MM.1S (cell line): ENCODE measurements around the gene FNDC11.
A peak's percentile ranks its signal among the peaks of the same experiment; 100 is the strongest.

Source experiments
- DNase-seq: peaks from one replicate; pipeline ENCODE4 v3.0.0-alpha.2; 2015
- H2AFZ ChIP-seq: fragments of 300-600 bp; sonication (generic); 2 replicates; pipeline ENCODE4 v1.6.0; 2016; ENCODE audit warnings: antibody characterized with exemption, low read length
- H3F3A ChIP-seq: fragments of 300-600 bp; sonication (generic); 2 replicates; pipeline ENCODE4 v1.6.1; 2016; ENCODE audit warnings: mild to moderate bottlenecking, antibody characterized with exemption, low read length, moderate library complexity, mixed read lengths; ENCODE audit not compliant: insufficient read depth
- H3K27ac ChIP-seq: fragments of 300-600 bp; sonication (generic); 2 replicates; pipeline ENCODE4 v1.5.1; 2016; ENCODE audit warnings: mild to moderate bottlenecking, low read length
- H3K27me3 ChIP-seq: fragments of 300-600 bp; sonication (generic); replicated peaks from 2 replicates; pipeline ENCODE4 v1.6.0; 2016; ENCODE audit warnings: low read length; ENCODE audit not compliant: insufficient read depth
- H3K36me3 ChIP-seq: fragments of 300-600 bp; sonication (generic); replicated peaks from 2 replicates; pipeline ENCODE4 v1.6.1; 2016; ENCODE audit warnings: mild to moderate bottlenecking, low read length, mixed read lengths; ENCODE audit not compliant: insufficient read depth
- H3K4me1 ChIP-seq: fragments of 300-600 bp; sonication (generic); 2 replicates; pipeline ENCODE4 v1.6.1; 2016; ENCODE audit warnings: low read length, mixed read lengths
- H3K4me2 ChIP-seq: fragments of 300-600 bp; sonication (generic); 2 replicates; pipeline ENCODE4 v1.6.0; 2016; ENCODE audit warnings: low read depth, low read length
- H3K4me3 ChIP-seq: fragments of 300-600 bp; sonication (generic); 2 replicates; pipeline ENCODE4 v1.5.1; 2016; ENCODE audit warnings: low read length, mixed read lengths
- H3K79me2 ChIP-seq: fragments of 300-600 bp; sonication (generic); 2 replicates; pipeline ENCODE4 v1.6.1; 2016; ENCODE audit warnings: mixed run types, low read length, mixed read lengths
- H3K9ac ChIP-seq: fragments of 300-600 bp; sonication (generic); 2 replicates; pipeline ENCODE4 v1.6.1; 2016; ENCODE audit warnings: low read length, mixed read lengths
- H3K9me2 ChIP-seq: fragments of 300-600 bp; sonication (generic); replicated peaks from 2 replicates; pipeline ENCODE4 v1.6.1; 2016; ENCODE audit warnings: mild to moderate bottlenecking, low read length, mixed read lengths; ENCODE audit not compliant: insufficient read depth
- H3K9me3 ChIP-seq: fragments of 300-600 bp; sonication (generic); replicated peaks from 2 replicates; pipeline ENCODE4 v1.6.1; 2016; ENCODE audit warnings: mild to moderate bottlenecking, low read length, mixed read lengths; ENCODE audit not compliant: insufficient read depth
- H4K20me1 ChIP-seq: fragments of 300-600 bp; sonication (generic); 2 replicates; pipeline ENCODE4 v1.6.1; 2016; ENCODE audit warnings: mild to moderate bottlenecking, low read length, moderate library complexity, mixed read lengths; ENCODE audit not compliant: insufficient read depth
- EZH2 ChIP-seq: fragments of 300-600 bp; sonication (generic); optimal IDR thresholded peaks from 2 replicates; pipeline ENCODE3; 2017; ENCODE audit warnings: low read depth, mild to moderate bottlenecking, antibody characterized with exemption, low read length, mixed read lengths
- EZH2phosphoT487 ChIP-seq: fragments of 300-600 bp; sonication (generic); IDR thresholded peaks from 2 replicates; pipeline ENCODE4 v1.6.1; 2018; ENCODE audit warnings: antibody characterized with exemption, low read length
- TF ChIP-seq, protein P1 (sequence below): fragments of 300-600 bp; sonication (generic); IDR thresholded peaks from 2 replicates; pipeline ENCODE4 v1.5.1; 2016; ENCODE audit warnings: antibody characterized with exemption, low read length, mixed read lengths

Gene FNDC11

DNA sequence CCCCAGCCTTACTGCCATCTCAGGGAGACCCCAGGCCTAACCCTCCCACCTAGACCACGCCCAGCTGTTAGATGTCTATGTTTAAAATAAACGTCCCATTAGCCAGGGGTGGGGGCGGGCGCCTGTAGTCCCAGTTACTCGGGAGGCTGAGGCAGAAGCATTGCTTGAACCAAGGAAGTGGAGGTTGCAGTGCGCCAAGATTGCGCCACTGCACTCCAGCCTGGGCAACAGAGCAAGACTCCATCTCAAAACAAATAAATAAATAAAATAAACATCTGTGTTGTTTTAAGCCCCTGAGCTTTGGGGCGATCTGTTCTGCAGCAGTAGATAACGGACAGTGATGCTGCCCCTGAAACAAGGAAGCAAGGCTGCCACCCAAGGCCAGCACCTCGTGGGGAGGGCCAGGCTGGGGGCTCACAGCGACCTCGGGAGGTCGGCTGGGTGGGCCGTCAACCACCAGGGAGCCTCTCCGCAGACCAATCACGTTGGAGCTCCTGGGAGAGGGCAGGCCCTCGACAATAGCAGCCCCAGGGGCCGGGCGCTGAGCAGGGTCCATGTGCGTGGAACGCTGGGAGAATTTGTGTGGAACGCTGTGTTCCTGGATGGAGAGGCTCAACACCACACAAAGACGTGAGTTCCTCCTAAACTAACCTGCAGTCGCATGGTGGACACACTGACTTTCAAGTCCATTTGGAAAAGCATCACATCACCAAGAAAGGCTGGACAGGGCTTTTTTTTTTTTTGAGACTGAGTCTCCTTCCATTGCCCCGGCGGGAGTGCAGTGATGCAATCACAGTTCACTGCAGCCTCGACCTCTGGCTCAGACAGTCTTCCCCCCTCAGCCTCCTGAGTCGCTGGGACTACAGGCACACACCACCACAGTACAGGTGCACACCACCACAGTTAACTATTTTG lies 21.1 kb downstream of the FNDC11 start:
- no peaks in the 10 kb centered on the region for H3K9me3 ChIP-seq
- H3K4me3 ChIP-seq = no peak overlapping the region
- no peaks in the 10 kb centered on the region for H4K20me1 ChIP-seq
- TF ChIP-seq EZH2 = no peak
- TF ChIP-seq EZH2phosphoT487 = no peak
- TF ChIP-seq, protein P1, sequence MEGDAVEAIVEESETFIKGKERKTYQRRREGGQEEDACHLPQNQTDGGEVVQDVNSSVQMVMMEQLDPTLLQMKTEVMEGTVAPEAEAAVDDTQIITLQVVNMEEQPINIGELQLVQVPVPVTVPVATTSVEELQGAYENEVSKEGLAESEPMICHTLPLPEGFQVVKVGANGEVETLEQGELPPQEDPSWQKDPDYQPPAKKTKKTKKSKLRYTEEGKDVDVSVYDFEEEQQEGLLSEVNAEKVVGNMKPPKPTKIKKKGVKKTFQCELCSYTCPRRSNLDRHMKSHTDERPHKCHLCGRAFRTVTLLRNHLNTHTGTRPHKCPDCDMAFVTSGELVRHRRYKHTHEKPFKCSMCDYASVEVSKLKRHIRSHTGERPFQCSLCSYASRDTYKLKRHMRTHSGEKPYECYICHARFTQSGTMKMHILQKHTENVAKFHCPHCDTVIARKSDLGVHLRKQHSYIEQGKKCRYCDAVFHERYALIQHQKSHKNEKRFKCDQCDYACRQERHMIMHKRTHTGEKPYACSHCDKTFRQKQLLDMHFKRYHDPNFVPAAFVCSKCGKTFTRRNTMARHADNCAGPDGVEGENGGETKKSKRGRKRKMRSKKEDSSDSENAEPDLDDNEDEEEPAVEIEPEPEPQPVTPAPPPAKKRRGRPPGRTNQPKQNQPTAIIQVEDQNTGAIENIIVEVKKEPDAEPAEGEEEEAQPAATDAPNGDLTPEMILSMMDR = no peak
- H3F3A ChIP-seq = no peaks in the 10 kb centered on the region
- H2AFZ ChIP-seq = peak overlapping the region; percentile 94; the same call in 1 of the 2 replicates
- H3K27me3 ChIP-seq = peaks cover 47% of the 10 kb centered on the region
- peaks cover 5% of the 10 kb centered on the region; the same call in 1 of the 2 replicates for H3K4me1 ChIP-seq
- no peak for DNase-seq
- no peak overlapping the region for H3K9ac ChIP-seq
- no peak overlapping the region for H3K27ac ChIP-seq
- H3K79me2 ChIP-seq = peaks cover 4% of the 10 kb centered on the region; the same call in 1 of the 2 replicates
- H3K4me2 ChIP-seq = peak overlapping the region; percentile 98; the same call in 1 of the 2 replicates
- H3K36me3 ChIP-seq = no peaks in the 10 kb centered on the region
- H3K9me2 ChIP-seq = no peaks in the 10 kb centered on the region

DNA sequence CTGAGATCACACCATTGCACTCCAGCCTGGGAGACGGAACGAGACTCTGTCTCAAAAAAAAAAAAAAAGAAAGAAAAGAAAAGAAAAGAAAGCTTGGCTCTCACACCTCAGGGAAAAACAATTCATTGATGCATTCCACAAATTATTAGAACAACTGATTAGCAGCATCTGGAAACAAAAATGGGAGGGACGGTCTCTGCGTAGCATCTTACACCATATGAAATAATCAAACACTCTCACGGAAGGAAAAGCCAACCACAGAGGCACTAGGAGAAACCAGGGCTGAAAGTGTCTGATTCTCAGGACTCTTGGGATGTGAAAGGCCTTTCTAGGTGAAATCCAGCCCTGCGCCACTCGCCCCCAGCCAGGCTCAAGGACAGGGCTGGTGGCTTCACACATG lies 22.4 kb downstream of the FNDC11 start:
- H2AFZ ChIP-seq = no peak overlapping the region
- no peaks in the 10 kb centered on the region for H3K9me2 ChIP-seq
- peaks cover 59% of the 10 kb centered on the region for H3K27me3 ChIP-seq
- peaks cover 4% of the 10 kb centered on the region; the same call in 1 of the 2 replicates for H3K79me2 ChIP-seq
- TF ChIP-seq EZH2phosphoT487 (no peak), EZH2 (no peak)
- TF ChIP-seq, protein P1 = no peak
- no peaks in the 10 kb centered on the region for H3F3A ChIP-seq
- H3K27ac ChIP-seq = no peak overlapping the region
- H3K36me3 ChIP-seq = no peaks in the 10 kb centered on the region
- no peak overlapping the region for H3K4me2 ChIP-seq
- DNase-seq = no peak
- peaks cover 5% of the 10 kb centered on the region; the same call in 1 of the 2 replicates for H3K4me1 ChIP-seq
- H4K20me1 ChIP-seq = no peaks in the 10 kb centered on the region
- H3K4me3 ChIP-seq = no peak overlapping the region
- H3K9me3 ChIP-seq = no peaks in the 10 kb centered on the region
- no peak overlapping the region for H3K9ac ChIP-seq

DNA sequence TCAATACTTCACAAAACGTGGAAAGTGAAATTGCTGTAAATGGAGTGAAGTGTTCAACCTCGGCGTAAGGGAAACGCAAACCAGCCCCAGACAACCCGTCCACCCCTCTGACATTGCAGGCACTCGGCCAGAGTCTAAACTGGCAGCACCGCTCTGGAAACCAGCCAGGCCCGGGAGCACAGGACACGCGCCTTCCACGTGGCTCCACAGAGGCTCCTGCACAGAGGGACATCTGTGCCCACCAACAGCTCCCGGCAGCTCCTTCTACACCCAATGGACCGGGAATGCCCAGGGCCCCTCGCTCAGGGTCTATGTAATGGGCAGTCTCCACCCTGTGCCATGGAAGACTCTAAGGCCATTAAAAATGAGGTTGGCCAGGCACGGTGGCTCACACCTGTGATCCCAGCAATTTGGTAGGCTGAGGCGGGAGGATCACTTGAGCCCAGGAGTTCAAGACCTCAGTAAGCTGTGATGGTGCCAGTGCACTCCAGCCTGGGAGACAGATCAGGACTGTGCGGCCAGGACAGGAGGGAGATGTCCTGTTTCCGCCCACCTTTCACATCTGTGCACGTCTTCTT lies 23.4 kb downstream of the FNDC11 start:
- Histone ChIP-seq H3K4me2 (no peak overlapping the region), H3K9me2 (no peaks in the 10 kb centered on the region), H3F3A (no peaks in the 10 kb centered on the region), H3K79me2 (peaks cover 4% of the 10 kb centered on the region; the same call in 1 of the 2 replicates), H2AFZ (no peak overlapping the region), H3K9ac (no peak overlapping the region), H3K27me3 (peaks cover 69% of the 10 kb centered on the region), H3K27ac (no peak overlapping the region), H3K9me3 (no peaks in the 10 kb centered on the region), H3K4me3 (no peak overlapping the region), H3K36me3 (no peaks in the 10 kb centered on the region), H4K20me1 (no peaks in the 10 kb centered on the region), H3K4me1 (peaks cover 5% of the 10 kb centered on the region; the same call in 1 of the 2 replicates)
- DNase-seq = no peak
- TF ChIP-seq, protein P1 = no peak
- no peak for TF ChIP-seq EZH2
- no peak for TF ChIP-seq EZH2phosphoT487
